ENCODE results near the gene MTUS2.

The MTUS2 gene

GRCh38 chr13:28859717-28860116 lies 39.6 kb downstream of the MTUS2 start:
- DNase-seq = no peak

GRCh38 chr13:28864544-28864943 lies 44.4 kb downstream of the MTUS2 start:
- DNase-seq = no peak

GRCh38 chr13:28865149-28865744 lies 45.1 kb downstream of the MTUS2 start:
- no peak for DNase-seq

- no peak for DNase-seq
Measured at GRCh38 chr13:28865951-28866350, 45.8 kb downstream of the MTUS2 start.

- no peak for DNase-seq
Measured at GRCh38 chr13:28866932-28867331, 46.8 kb downstream of the MTUS2 start.

GRCh38 chr13:28867564-28867963 lies 47.4 kb downstream of the MTUS2 start:
- DNase-seq = no peak

- DNase-seq = no peak
Measured at GRCh38 chr13:28872427-28873176, 52.5 kb downstream of the MTUS2 start.

GRCh38 chr13:28875846-28876615 lies 55.9 kb downstream of the MTUS2 start:
- no peak for DNase-seq

GRCh38 chr13:28877408-28877807 lies 57.3 kb downstream of the MTUS2 start:
- no peak for DNase-seq

- DNase-seq = no peak
Measured at GRCh38 chr13:28885181-28885580, 65.0 kb downstream of the MTUS2 start.

GRCh38 chr13:28889086-28889732 lies 69.1 kb downstream of the MTUS2 start:
- DNase-seq = no peak

GRCh38 chr13:28890712-28891111 lies 70.6 kb downstream of the MTUS2 start:
- no peak for DNase-seq

- DNase-seq = no peak
Measured at GRCh38 chr13:28918030-28918429, 97.9 kb downstream of the MTUS2 start.

GRCh38 chr13:28922341-28922740 lies 102.2 kb downstream of the MTUS2 start:
- DNase-seq = no peak

- DNase-seq = no peak
Measured at GRCh38 chr13:28935104-28935503, 115.0 kb downstream of the MTUS2 start.

- no peak for DNase-seq
Measured at GRCh38 chr13:28942906-28943305, 122.8 kb downstream of the MTUS2 start.

- DNase-seq = no peak
Measured at GRCh38 chr13:28953714-28954418, 133.7 kb downstream of the MTUS2 start.

- no peak for DNase-seq
Measured at GRCh38 chr13:28954419-28954725, 134.2 kb downstream of the MTUS2 start.

- no peak for DNase-seq
Measured at GRCh38 chr13:28954810-28955209, 134.7 kb downstream of the MTUS2 start.

- no peak for DNase-seq
Measured at GRCh38 chr13:28955264-28955966, 135.3 kb downstream of the MTUS2 start.

- no peak for DNase-seq
Measured at GRCh38 chr13:28958018-28958417, 137.9 kb downstream of the MTUS2 start.

- no peak for DNase-seq
Measured at GRCh38 chr13:28958441-28958840, 138.3 kb downstream of the MTUS2 start.
